K562 (cell line): Measurements from ENCODE around the gene RUSC1. TPM values are rescaled to one million over a fixed set of nuclear protein-coding genes. Genes with fewer than 3 reads are reported as not detected.

Experiments used
- ATAC-seq: fragments of 200-7000 bp; cut with Tn5 transposase; 3 replicates; pipeline ENCODE4 v1.9.1; 2020; ENCODE audit warnings: moderate library complexity
- BruUV-seq: library from RNA; stranded (reverse); fragments of 400-500 nt; replicated peaks from 2 replicates; lab custom pipeline; 2021; lab: Mats Ljungman, UMichigan
- CTCF ChIA-PET: fragments of 300-600 bp; formaldehyde crosslinking; extraction: SDS; loops from one replicate; lab custom pipeline; 2021; ENCODE audit warnings: low intra/inter-chr PET ratio; lab: Yijun Ruan, JAX
- POLR2A ChIA-PET: fragments of 300-600, 350-650 bp; sonication (Branson Sonifier 250); formaldehyde crosslinking; extraction: SDS; loops from one replicate; lab custom pipeline; 2021; ENCODE audit warnings: antibody characterized with exemption, inconsistent platforms; lab: Yijun Ruan, JAX
- DNase-seq, 4 experiments: peaks; one replicate each; pipeline versions ENCODE4 v3.0.0 to v3.0.0-alpha.2; 2011 to 2018; ENCODE audit warnings: low spot score in 3 of 4, mixed read lengths in 3 of 4; ENCODE audit errors: extremely low read depth in 1 of 4
- FAIRE-seq: peaks from 2 replicates; lab custom pipeline; 2011; peaks lifted over from hg19 to GRCh38; lab: Jason Lieb, UNC
- H2AFZ ChIP-seq: 2 replicates; pipeline ENCODE4 v1.6.0; 2011; ENCODE audit warnings: low read depth, low read length, control low read depth, inconsistent platforms
- H3K27ac ChIP-seq: fragments of 200-600 bp; 3 replicates; pipeline ENCODE4 v1.8.0; 2011; ENCODE audit warnings: low read depth, mild to moderate bottlenecking, control low read depth, inconsistent platforms, low read length, moderate library complexity, mixed read lengths; ENCODE audit errors: extremely low read depth
- H3K27me3 ChIP-seq, 2 experiments: fragments of 300-600 bp in 1 of 2; 2 replicates in 1 of 2; 3 replicates in 1 of 2; pipeline versions ENCODE4 v1.6.0 to v1.8.0; 2011; ENCODE audit warnings: inconsistent platforms in 2 of 2, low read length in 2 of 2, mild to moderate bottlenecking in 1 of 2, mixed read lengths in 1 of 2, moderate library complexity in 1 of 2; ENCODE audit not compliant: control insufficient read depth in 2 of 2, insufficient read depth in 2 of 2
- H3K36me3 ChIP-seq: fragments of 300-600 bp; 3 replicates; pipeline ENCODE4 v1.8.0; 2011; ENCODE audit warnings: mild to moderate bottlenecking, low read length, inconsistent platforms; ENCODE audit not compliant: control insufficient read depth, insufficient read depth
- H3K4me1 ChIP-seq, 2 experiments: fragments of 200-600 bp in 1 of 2; replicated peaks in 1 of 2; 2 replicates in 1 of 2; 3 replicates in 1 of 2; pipeline versions ENCODE4 v1.5.1 to v1.8.0; 2011; ENCODE audit warnings: inconsistent platforms in 2 of 2, low read length in 2 of 2, mild to moderate bottlenecking in 1 of 2, mixed read lengths in 1 of 2, moderate library complexity in 1 of 2; ENCODE audit not compliant: control insufficient read depth in 2 of 2, insufficient read depth in 2 of 2
- H3K4me2 ChIP-seq: 2 replicates; pipeline ENCODE4 v1.6.1; 2011; ENCODE audit warnings: low read length, control low read depth, inconsistent platforms, mixed read lengths; ENCODE audit not compliant: insufficient read depth
- H3K4me3 ChIP-seq: fragments of 200-600 bp; sonication (generic), shearing (Covaris generic); 2 replicates; pipeline ENCODE4 v1.5.1; 2016; ENCODE audit warnings: control low read depth, inconsistent platforms
- H3K79me2 ChIP-seq: fragments of 200-600 bp; 3 replicates; pipeline ENCODE4 v1.8.0; 2011; ENCODE audit warnings: low read length, inconsistent platforms; ENCODE audit not compliant: control insufficient read depth, insufficient read depth
- H3K9ac ChIP-seq, 2 experiments: 2 replicates each; pipeline versions ENCODE4 v1.6.0 to v1.6.1; 2011; ENCODE audit warnings: low read depth in 2 of 2, low read length in 2 of 2, control low read depth in 1 of 2, inconsistent platforms in 1 of 2, mild to moderate bottlenecking in 1 of 2, mixed read lengths in 1 of 2; ENCODE audit not compliant: insufficient read depth in 1 of 2
- H3K9me1 ChIP-seq: one replicate; pipeline ENCODE4 v1.6.0; 2011; ENCODE audit warnings: inconsistent platforms, mild to moderate bottlenecking, low read length, moderate library complexity; ENCODE audit not compliant: control insufficient read depth, insufficient read depth
- H3K9me3 ChIP-seq: replicated peaks from 2 replicates; pipeline ENCODE4 v1.5.1; 2011; ENCODE audit warnings: low read depth, low read length, inconsistent platforms; ENCODE audit not compliant: control insufficient read depth, insufficient read depth
- H4K20me1 ChIP-seq: replicated peaks from 2 replicates; pipeline ENCODE4 v1.6.1; 2011; ENCODE audit warnings: low read length, inconsistent platforms, mixed read lengths; ENCODE audit not compliant: control insufficient read depth, insufficient read depth
- E2F4 ChIP-seq: sonication (generic); formaldehyde crosslinking; IDR thresholded peaks from 2 replicates; pipeline ENCODE4 v1.8.0; 2022; ENCODE audit warnings: mild to moderate bottlenecking, low read depth, missing genetic modification reagents
- HDAC1 ChIP-seq, 2 experiments: fragments of 450-650 bp; IDR thresholded peaks; 2 replicates each; pipeline ENCODE4 v1.6.1; 2016 to 2017; ENCODE audit warnings: inconsistent platforms in 1 of 2, mild to moderate bottlenecking in 1 of 2, moderate library complexity in 1 of 2
- TEAD4 ChIP-seq, 2 experiments: sonication (generic) in 1 of 2; formaldehyde crosslinking in 1 of 2; IDR thresholded peaks; 2 replicates each; pipeline versions ENCODE4 v1.6.1 to v1.8.0; 2012 to 2022; ENCODE audit warnings: borderline replicate concordance in 1 of 2, inconsistent platforms in 1 of 2, low read length in 1 of 2, mild to moderate bottlenecking in 1 of 2, missing genetic modification reagents in 1 of 2
- ZNF121 ChIP-seq: sonication (generic); formaldehyde crosslinking; conservative IDR thresholded peaks from 2 replicates; pipeline ENCODE4 v1.8.0; 2022; ENCODE audit warnings: missing genetic modification reagents
- WGBS: fragments of 100-300 bp; shearing (Covaris generic); methylation state at CpG from one replicate; pipeline ENCODE4 v1.1.6; 2016; ENCODE audit warnings: low coverage, mixed read lengths; ENCODE audit not compliant: insufficient coverage; ENCODE audit errors: missing lambda C conversion rate; 5-methylcytosine and 5-hydroxymethylcytosine counted together
- in situ Hi-C: fragments of 300-500 bp; cut with MboI; formaldehyde crosslinking; loops from 4 replicates; pipeline ENCODE4 v1.15.0; 2018; ENCODE audit warnings: inconsistent platforms, mixed read lengths
- intact Hi-C: fragments of 100-400 bp; cut with micrococcal nuclease; formaldehyde crosslinking; loops from 2 replicates; pipeline ENCODE4 v1.14.2; 2022
- polyA plus RNA-seq, 8 experiments: library from polyadenylated mRNA; depleted of rRNA in 4 of 8; stranded (reverse) in 5 of 8; unstranded in 3 of 8; fragments of >200 nt; fragmentation: Nextera tagmentation in 2 of 8; fragmentation: Illumina TruSeq in 1 of 8; extraction: Ambion mirVana in 2 of 8; extraction: Trizol in 1 of 8; gene quantifications; 2 replicates each; pipeline versions ENCODE4 v1.2.1 to v1.2.3, GENCODE V29; 2011 to 2014; ENCODE audit warnings: inconsistent platforms in 1 of 8, missing spikeins in 1 of 8
- total RNA-seq, 7 experiments: library from RNA; depleted of rRNA in 6 of 7; stranded (reverse); fragments of >200 nt in 6 of 7; fragmentation: Illumina TruSeq in 2 of 7; extraction: Trizol in 2 of 7; gene quantifications; 2 replicates each; pipeline versions ENCODE4 v1.2.1 to v1.2.3, GENCODE V29; 2011 to 2021; ENCODE audit warnings: low replicate concordance in 1 of 7

RUSC1 gene
- total and polyA plus RNA-seq, 9 of the 15 experiments (the other 6 are each of a cell fraction or from before 2014, with no cell fraction given): 5.7 to 68.3 (median 33.6) TPM

GRCh38 chr1:155325603-155325893 lies 4.9 kb downstream of the RUSC1 start:
- intact Hi-C loops: loop anchor here (10.0 kb wide), 1 partner anchor 269 kb away; no protein-coding TSS in a partner anchor
- H4K20me1 ChIP-seq: peaks cover 5% of the 10 kb centered on the region; the same call in 1 of the 2 replicates
- no peak for DNase-seq
- WGBS: 51% methylated on average over 6 of the region's 6 CpGs
- H3K9me1 ChIP-seq: peaks cover 4% of the 10 kb centered on the region
- POLR2A ChIA-PET: interaction anchor here (1.1 to 1.6 kb wide), 2 partner anchors 10 to 17 kb away, joined by 3 to 4 read pairs; no protein-coding TSS in a partner anchor
- peak overlapping the region; percentile 65 to 95 for H3K9ac ChIP-seq
- H3K4me2 ChIP-seq: peak overlapping the region; percentile 93
- TF ChIP-seq ZNF121 (no peak), E2F4 (CRISPR knock-in tag) (0 out of 2 replicates have a peak, but pooled peaks have one; percentile 3), HDAC1 (IDR thresholded peaks at IDR 0.05) (no peak), TEAD4 (IDR thresholded peaks at IDR 0.05; ENCODE audit: low read length) (no peak), TEAD4 (CRISPR knock-in tag; IDR thresholded peaks at IDR 0.05; ENCODE audit: borderline replicate concordance) (0 out of 2 replicates have a peak, but pooled peaks have one; percentile 41)
- TF ChIP-seq, all 486 proteins: peak for 2
- Histone ChIP-seq H2AFZ (no peak overlapping the region), H3K4me3 (peak overlapping the region; percentile 60), H3K27me3 (no peaks in the 10 kb centered on the region), H3K4me1 (peaks cover 15 to 62% of the 10 kb centered on the region in 2 experiments; a peak in 4 of 5 replicates), H3K9me3 (no peaks in the 10 kb centered on the region), H3K27ac (no peak overlapping the region), H3K79me2 (peaks cover 19% of the 10 kb centered on the region), H3K36me3 (peaks cover 42% of the 10 kb centered on the region; the same call in 2 of the 3 replicates)
- BruUV-seq: no TSS peak
- CTCF ChIA-PET: interaction anchor here (1.8 to 5.0 kb wide), 2 partner anchors 74 to 79 kb away, joined by 7 to 38 read pairs; no protein-coding TSS in a partner anchor
- FAIRE-seq: no peak
- no peak for ATAC-seq
- in situ Hi-C loops: no loop called here
